ENCODE data around the gene MUC20.

The MUC20 gene

GRCh38 chr3:195761567-195762248 lies 40.9 kb downstream of the MUC20 start:
- no peak overlapping the region for H3K27ac ChIP-seq

GRCh38 chr3:195762249-195762585 lies 41.4 kb downstream of the MUC20 start:
- TF ChIP-seq CTCF (IDR thresholded peaks at IDR 0.05) (no peak), ZFX (IDR thresholded peaks at IDR 0.05; ENCODE audit: borderline replicate concordance) (no peak)
- no peak overlapping the region for H3K27ac ChIP-seq

More at GRCh38 chr3:195761567-195762248, 40.9 kb downstream of the MUC20 start:
- TF ChIP-seq ZFX (IDR thresholded peaks at IDR 0.05; ENCODE audit: borderline replicate concordance): no peak

GRCh38 chr3:195762611-195763010 lies 41.8 kb downstream of the MUC20 start:
- no peak overlapping the region for H3K27ac ChIP-seq
- TF ChIP-seq ZFX (IDR thresholded peaks at IDR 0.05; ENCODE audit: borderline replicate concordance) (no peak), CTCF (IDR thresholded peaks at IDR 0.05) (no peak)

GRCh38 chr3:195763076-195763830 lies 42.5 kb downstream of the MUC20 start:
- no peak overlapping the region for H3K27ac ChIP-seq
- TF ChIP-seq ZFX (IDR thresholded peaks at IDR 0.05; ENCODE audit: borderline replicate concordance): no peak
- TF ChIP-seq CTCF (IDR thresholded peaks at IDR 0.05): no peak

- TF ChIP-seq ZFX (IDR thresholded peaks at IDR 0.05; ENCODE audit: borderline replicate concordance) (no peak), CTCF (IDR thresholded peaks at IDR 0.05) (no peak)
- no peak overlapping the region for H3K27ac ChIP-seq
These were observed 43.4 kb downstream of the MUC20 start for GRCh38 chr3:195763843-195764825.

GRCh38 chr3:195764961-195765706 lies 44.4 kb downstream of the MUC20 start:
- H3K27ac ChIP-seq: no peak overlapping the region
- no peak for TF ChIP-seq CTCF (IDR thresholded peaks at IDR 0.05)
- TF ChIP-seq ZFX (IDR thresholded peaks at IDR 0.05; ENCODE audit: borderline replicate concordance): no peak

- H3K27ac ChIP-seq: no peak overlapping the region
- TF ChIP-seq ZFX (IDR thresholded peaks at IDR 0.05; ENCODE audit: borderline replicate concordance): no peak
- TF ChIP-seq CTCF (IDR thresholded peaks at IDR 0.05): no peak
These were observed 45.9 kb downstream of the MUC20 start for GRCh38 chr3:195766671-195767070.
